HEK293 (cell line): ENCODE results near the gene CLEC2L.

Experiments used
- CTCF ChIA-PET: fragments of 350-600 bp; formaldehyde crosslinking; extraction: SDS; loops from one replicate; lab custom pipeline; 2021; ENCODE audit warnings: antibody characterized with exemption; lab: Yijun Ruan, JAX
- POLR2A ChIA-PET: fragments of 300-600 bp; formaldehyde crosslinking; extraction: SDS; loops from one replicate; lab custom pipeline; 2020; ENCODE audit warnings: antibody characterized with exemption, inconsistent platforms; lab: Yijun Ruan, JAX
- H3K27ac ChIP-seq: fragments of 200-500 bp; sonication (Bioruptor generic); 2 replicates; pipeline ENCODE4 v1.5.1; 2014; ENCODE audit warnings: low read depth, low read length, control low read depth, inconsistent platforms; ENCODE audit errors: extremely low read depth
- H3K36me3 ChIP-seq, 2 experiments: fragments of 200-500 bp in 1 of 2; sonication (Bioruptor generic) in 1 of 2; 1 replicate in 1 of 2; 2 replicates in 1 of 2; pipeline ENCODE4 v1.5.1; 2014 to 2017; ENCODE audit warnings: inconsistent platforms in 2 of 2, low read length in 2 of 2; ENCODE audit not compliant: control insufficient read depth in 2 of 2, insufficient read depth in 1 of 2
- H3K4me1 ChIP-seq: fragments of 200-500 bp; sonication (Bioruptor generic); 2 replicates; pipeline ENCODE4 v1.5.1; 2014; ENCODE audit warnings: mild to moderate bottlenecking, low read length, inconsistent platforms; ENCODE audit not compliant: control insufficient read depth, insufficient read depth
- H3K4me3 ChIP-seq: 2 replicates; pipeline ENCODE4 v1.5.1; 2011; ENCODE audit warnings: low read depth, mild to moderate bottlenecking, control low read depth, low read length, moderate library complexity
- H3K9me3 ChIP-seq: fragments of 200-500 bp; sonication (Bioruptor generic); 2 replicates; pipeline ENCODE4 v1.5.1; 2014; ENCODE audit warnings: low read depth, low read length, inconsistent platforms; ENCODE audit not compliant: control insufficient read depth, insufficient read depth
- BCL11B ChIP-seq: fragments of 450-650 bp; formaldehyde crosslinking; IDR thresholded peaks from 2 replicates; pipeline ENCODE4 v1.5.1; 2016; ENCODE audit warnings: low read depth, missing biosample characterization, missing genetic modification characterization
- EGR2 ChIP-seq: fragments of 450-650 bp; formaldehyde crosslinking; IDR thresholded peaks from 2 replicates; pipeline ENCODE4 v1.5.1; 2016; ENCODE audit warnings: low read depth, missing biosample characterization, missing genetic modification characterization
- OSR2 ChIP-seq: fragments of 450-650 bp; formaldehyde crosslinking; IDR thresholded peaks from 2 replicates; pipeline ENCODE4 v1.5.1; 2016; ENCODE audit warnings: missing biosample characterization, missing genetic modification characterization
- RBAK ChIP-seq: fragments of 450-650 bp; formaldehyde crosslinking; IDR thresholded peaks from 2 replicates; pipeline ENCODE4 v1.5.1; 2016; ENCODE audit warnings: missing biosample characterization, missing genetic modification characterization
- SP7 ChIP-seq: fragments of 450-650 bp; formaldehyde crosslinking; IDR thresholded peaks from 2 replicates; pipeline ENCODE4 v1.5.1; 2016; ENCODE audit warnings: missing biosample characterization, missing genetic modification characterization
- ZFP41 ChIP-seq: fragments of 450-650 bp; formaldehyde crosslinking; IDR thresholded peaks from 2 replicates; pipeline ENCODE4 v1.5.1; 2016; ENCODE audit warnings: missing biosample characterization, missing genetic modification characterization, borderline replicate concordance
- ZNF138 ChIP-seq: fragments of 450-650 bp; formaldehyde crosslinking; IDR thresholded peaks from 2 replicates; pipeline ENCODE4 v1.5.1; 2016; ENCODE audit warnings: missing biosample characterization, missing genetic modification characterization, borderline replicate concordance
- ZNF292 ChIP-seq: fragments of 450-650 bp; formaldehyde crosslinking; IDR thresholded peaks from 2 replicates; pipeline ENCODE4 v1.5.1; 2016; ENCODE audit warnings: low read depth, missing biosample characterization, missing genetic modification characterization, borderline replicate concordance
- ZNF37A ChIP-seq: fragments of 450-650 bp; IDR thresholded peaks from 2 replicates; pipeline ENCODE4 v1.5.1; 2018; ENCODE audit warnings: missing biosample characterization, missing genetic modification characterization
- ZNF404 ChIP-seq: fragments of 450-650 bp; formaldehyde crosslinking; IDR thresholded peaks from 2 replicates; pipeline ENCODE4 v1.5.1; 2017; ENCODE audit warnings: missing biosample characterization, missing genetic modification characterization
- ZNF514 ChIP-seq: fragments of 450-650 bp; formaldehyde crosslinking; IDR thresholded peaks from 2 replicates; pipeline ENCODE4 v1.5.1; 2016; ENCODE audit warnings: missing biosample characterization, missing genetic modification characterization
- ZNF529 ChIP-seq: fragments of 450-650 bp; formaldehyde crosslinking; IDR thresholded peaks from 2 replicates; pipeline ENCODE4 v1.5.1; 2017; ENCODE audit warnings: missing genetic modification characterization, missing biosample characterization; ENCODE audit not compliant: insufficient replicate concordance
- ZNF561 ChIP-seq: fragments of 450-650 bp; IDR thresholded peaks from 2 replicates; pipeline ENCODE4 v1.5.1; 2018; ENCODE audit warnings: missing biosample characterization, missing genetic modification characterization, borderline replicate concordance
- ZNF658 ChIP-seq: fragments of 450-650 bp; formaldehyde crosslinking; IDR thresholded peaks from 2 replicates; pipeline ENCODE4; 2016; ENCODE audit warnings: missing biosample characterization, missing genetic modification characterization
- ZNF768 ChIP-seq: fragments of 450-650 bp; formaldehyde crosslinking; IDR thresholded peaks from 2 replicates; pipeline ENCODE4 v1.5.1; 2018; ENCODE audit warnings: missing biosample characterization, mild to moderate bottlenecking, missing genetic modification characterization
- TF ChIP-seq, protein P1 (sequence below): fragments of 450-650 bp; formaldehyde crosslinking; IDR thresholded peaks from 2 replicates; pipeline ENCODE4 v1.5.1; 2016; ENCODE audit warnings: missing biosample characterization, missing genetic modification characterization
- TF ChIP-seq, protein P2 (sequence below): fragments of 450-650 bp; formaldehyde crosslinking; IDR thresholded peaks from 2 replicates; pipeline ENCODE4 v1.5.1; 2016; ENCODE audit warnings: missing biosample characterization, missing genetic modification characterization, low read depth
- TF ChIP-seq, protein P3 (sequence below): fragments of 450-650 bp; formaldehyde crosslinking; IDR thresholded peaks from 2 replicates; pipeline ENCODE4 v1.5.1; 2017; ENCODE audit warnings: missing biosample characterization, mild to moderate bottlenecking, missing genetic modification characterization, moderate library complexity

The CLEC2L gene

DNA sequence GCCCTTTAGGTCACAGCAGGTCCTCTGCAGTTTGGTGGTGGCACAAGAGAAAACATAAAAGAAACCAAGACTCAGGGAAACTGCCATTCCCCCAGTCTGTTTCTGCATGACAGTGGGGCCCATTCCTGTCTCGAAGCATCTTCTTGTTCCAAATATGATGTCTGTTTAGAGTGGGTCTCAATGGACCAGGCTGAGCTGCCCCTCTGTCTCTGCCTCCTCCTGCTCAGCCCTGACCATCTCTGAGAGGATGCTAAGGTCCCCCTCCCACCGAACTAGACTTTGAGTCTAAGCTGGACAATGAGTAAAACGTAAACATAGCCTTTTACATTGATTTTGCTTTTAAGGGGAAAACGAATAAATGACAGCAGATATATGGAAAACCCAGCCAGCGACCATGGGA lies 40.4 kb downstream of the CLEC2L start (continued):
- TF ChIP-seq ZNF514 (tag by site-specific recombination) (no peak), ZFP41 (tag by site-specific recombination) (no peak), OSR2 (tag by site-specific recombination) (no peak), BCL11B (tag by site-specific recombination) (no peak), ZNF138 (tag by site-specific recombination) (no peak), ZNF768 (tag by site-specific recombination) (no peak), SP7 (tag by site-specific recombination) (no peak)
- TF ChIP-seq, protein P1, sequence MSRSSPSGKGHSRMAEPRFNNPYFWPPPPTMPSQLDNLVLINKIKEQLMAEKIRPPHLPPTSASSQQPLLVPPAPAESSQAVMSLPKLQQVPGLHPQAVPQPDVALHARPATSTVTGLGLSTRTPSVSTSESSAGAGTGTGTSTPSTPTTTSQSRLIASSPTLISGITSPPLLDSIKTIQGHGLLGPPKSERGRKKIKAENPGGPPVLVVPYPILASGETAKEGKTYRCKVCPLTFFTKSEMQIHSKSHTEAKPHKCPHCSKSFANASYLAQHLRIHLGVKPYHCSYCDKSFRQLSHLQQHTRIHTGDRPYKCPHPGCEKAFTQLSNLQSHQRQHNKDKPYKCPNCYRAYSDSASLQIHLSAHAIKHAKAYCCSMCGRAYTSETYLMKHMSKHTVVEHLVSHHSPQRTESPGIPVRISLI (tag by site-specific recombination): no peak

DNA sequence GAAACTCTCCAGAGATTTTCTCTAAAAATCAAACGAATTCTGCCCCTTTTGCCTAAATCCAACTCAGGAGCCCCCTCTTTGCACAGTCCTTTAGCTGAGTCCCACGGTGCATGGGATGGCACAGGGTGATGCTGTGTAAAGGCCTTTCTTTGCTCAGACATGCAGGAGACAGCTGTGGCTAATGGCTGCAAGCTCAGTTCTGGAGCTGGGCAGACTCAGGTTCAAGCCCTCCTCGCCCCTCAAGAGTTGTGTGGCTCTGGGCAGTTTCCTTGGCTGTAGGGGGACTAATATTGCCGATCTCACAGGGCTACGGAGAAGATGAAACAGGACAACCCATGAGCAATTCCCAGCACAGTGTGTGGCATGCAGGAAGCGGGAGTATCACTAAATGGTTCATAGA lies 42.6 kb downstream of the CLEC2L start:
- no peaks in the 10 kb centered on the region for H3K4me1 ChIP-seq
- TF ChIP-seq EGR2 (tag by site-specific recombination): no peak
- no peak for TF ChIP-seq ZNF561 (tag by site-specific recombination)
- TF ChIP-seq RBAK (tag by site-specific recombination): no peak
- no peak for TF ChIP-seq ZNF768 (tag by site-specific recombination)
- TF ChIP-seq ZNF292 (tag by site-specific recombination): no peak
- no peak for TF ChIP-seq ZNF529 (tag by site-specific recombination)
- peaks cover 0 to 2% of the 10 kb centered on the region in 2 experiments; a peak in 1 of 3 replicates for H3K36me3 ChIP-seq
- H3K4me3 ChIP-seq: no peak overlapping the region
- POLR2A ChIA-PET: no interaction called here
- no peak overlapping the region for H3K27ac ChIP-seq
- H3K9me3 ChIP-seq: no peaks in the 10 kb centered on the region
- CTCF ChIA-PET: no interaction called here

DNA sequence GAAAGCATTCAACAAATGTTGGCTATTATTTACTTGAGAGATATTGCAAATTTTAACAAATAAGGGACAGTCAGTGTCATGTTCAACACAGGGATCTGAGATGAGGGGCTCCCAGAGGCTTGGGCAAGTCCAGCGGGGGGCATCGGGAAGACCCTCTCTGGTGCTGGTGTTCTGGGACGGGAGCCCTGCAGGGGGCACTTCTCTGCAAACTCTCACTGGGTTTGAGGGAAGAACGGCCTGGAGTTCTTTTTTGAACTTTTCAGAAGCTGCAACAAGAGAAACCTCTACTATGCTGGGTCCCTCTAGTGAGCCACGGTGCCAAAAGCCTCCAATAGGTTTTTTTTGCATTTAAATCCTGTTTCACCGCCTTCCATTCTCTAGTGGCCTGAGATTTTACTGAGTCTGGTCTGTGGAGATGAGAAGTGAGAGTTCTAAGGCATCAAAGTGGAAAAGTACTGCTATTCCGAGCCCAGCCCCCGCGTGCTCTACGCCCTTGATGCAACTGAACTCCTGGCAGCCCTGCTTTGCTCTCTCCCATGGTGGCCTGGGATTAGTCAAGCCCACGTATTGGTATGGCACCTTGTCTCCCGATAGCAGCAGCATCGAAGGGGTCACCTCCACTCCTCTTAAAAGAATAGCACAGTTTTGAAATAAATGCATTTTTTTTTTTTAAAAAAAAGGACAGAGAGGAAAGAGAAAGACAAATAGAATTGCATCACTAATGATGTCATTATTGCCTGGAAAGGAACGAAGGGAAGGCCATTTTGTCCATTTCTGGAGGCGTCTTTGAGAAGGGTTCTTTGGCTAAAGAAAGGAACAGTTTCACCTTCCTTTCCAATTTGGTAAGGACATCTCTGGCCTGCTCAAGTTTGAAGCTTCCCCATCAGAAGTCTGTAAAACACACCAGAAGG lies 43.5 kb downstream of the CLEC2L start:
- no peak overlapping the region for H3K27ac ChIP-seq
- H3K36me3 ChIP-seq: peaks cover 0 to 2% of the 10 kb centered on the region in 2 experiments; a peak in 1 of 3 replicates
- H3K9me3 ChIP-seq: no peaks in the 10 kb centered on the region
- ChIA-PET CTCF (no interaction called here), POLR2A (no interaction called here)
- H3K4me1 ChIP-seq: no peaks in the 10 kb centered on the region
- no peak overlapping the region for H3K4me3 ChIP-seq
- TF ChIP-seq, protein P2, sequence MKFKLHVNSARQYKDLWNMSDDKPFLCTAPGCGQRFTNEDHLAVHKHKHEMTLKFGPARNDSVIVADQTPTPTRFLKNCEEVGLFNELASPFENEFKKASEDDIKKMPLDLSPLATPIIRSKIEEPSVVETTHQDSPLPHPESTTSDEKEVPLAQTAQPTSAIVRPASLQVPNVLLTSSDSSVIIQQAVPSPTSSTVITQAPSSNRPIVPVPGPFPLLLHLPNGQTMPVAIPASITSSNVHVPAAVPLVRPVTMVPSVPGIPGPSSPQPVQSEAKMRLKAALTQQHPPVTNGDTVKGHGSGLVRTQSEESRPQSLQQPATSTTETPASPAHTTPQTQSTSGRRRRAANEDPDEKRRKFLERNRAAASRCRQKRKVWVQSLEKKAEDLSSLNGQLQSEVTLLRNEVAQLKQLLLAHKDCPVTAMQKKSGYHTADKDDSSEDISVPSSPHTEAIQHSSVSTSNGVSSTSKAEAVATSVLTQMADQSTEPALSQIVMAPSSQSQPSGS (tag by site-specific recombination): peak; percentile 48; the same call in 1 of the 2 replicates
- TF ChIP-seq ZNF404 (no peak), SP7 (tag by site-specific recombination) (no peak)

DNA sequence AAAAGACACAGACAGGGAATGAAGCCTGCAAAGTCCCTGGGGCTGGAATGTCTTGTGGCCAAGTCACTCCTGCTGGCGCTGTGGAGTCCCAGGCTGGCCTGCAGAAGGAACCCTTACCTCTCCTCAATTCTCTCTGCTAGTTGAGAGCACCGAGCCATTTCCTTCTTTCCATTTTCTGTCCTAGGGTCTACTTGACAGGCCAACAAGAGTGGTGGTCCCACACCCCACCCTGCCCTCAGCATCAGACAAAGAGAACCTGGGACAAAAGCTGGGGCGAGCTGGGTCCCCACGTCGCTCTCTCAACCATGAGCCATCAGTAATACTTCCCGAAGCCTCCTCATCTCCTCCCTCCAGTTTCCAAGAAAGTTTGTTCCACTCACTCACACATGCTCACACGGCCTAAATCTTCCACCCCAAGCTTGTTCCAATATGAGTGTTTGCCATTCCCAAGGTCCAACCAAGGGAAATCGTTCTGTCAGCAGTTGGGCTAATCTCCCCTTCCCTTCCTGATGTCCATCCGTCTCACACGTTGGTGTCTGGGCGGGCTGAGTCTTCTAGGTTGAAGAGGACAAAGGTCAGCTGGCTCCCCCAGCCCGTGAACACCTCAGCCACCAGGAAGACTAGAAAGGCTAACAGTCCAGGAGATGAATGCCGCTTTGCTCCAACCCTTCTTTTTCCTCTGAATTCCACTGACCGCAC lies 44.3 kb downstream of the CLEC2L start:
- Histone ChIP-seq H3K36me3 (peaks cover 0 to 3% of the 10 kb centered on the region in 2 experiments; a peak in 1 of 3 replicates), H3K4me1 (no peaks in the 10 kb centered on the region), H3K4me3 (no peak overlapping the region), H3K27ac (no peak overlapping the region), H3K9me3 (no peaks in the 10 kb centered on the region)
- TF ChIP-seq, protein P3, sequence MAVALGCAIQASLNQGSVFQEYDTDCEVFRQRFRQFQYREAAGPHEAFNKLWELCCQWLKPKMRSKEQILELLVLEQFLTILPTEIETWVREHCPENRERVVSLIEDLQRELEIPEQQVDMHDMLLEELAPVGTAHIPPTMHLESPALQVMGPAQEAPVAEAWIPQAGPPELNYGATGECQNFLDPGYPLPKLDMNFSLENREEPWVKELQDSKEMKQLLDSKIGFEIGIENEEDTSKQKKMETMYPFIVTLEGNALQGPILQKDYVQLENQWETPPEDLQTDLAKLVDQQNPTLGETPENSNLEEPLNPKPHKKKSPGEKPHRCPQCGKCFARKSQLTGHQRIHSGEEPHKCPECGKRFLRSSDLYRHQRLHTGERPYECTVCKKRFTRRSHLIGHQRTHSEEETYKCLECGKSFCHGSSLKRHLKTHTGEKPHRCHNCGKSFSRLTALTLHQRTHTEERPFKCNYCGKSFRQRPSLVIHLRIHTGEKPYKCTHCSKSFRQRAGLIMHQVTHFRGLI (tag by site-specific recombination): peak; percentile 40; the same call in 1 of the 2 replicates
- TF ChIP-seq ZNF37A (tag by site-specific recombination) (no peak), ZNF658 (tag by site-specific recombination) (no peak)
- POLR2A ChIA-PET: no interaction called here
- CTCF ChIA-PET: no interaction called here
